Posterior vena cava (tissue), 2 donors: ENCODE data around the gene F10. TPM values are rescaled to one million over a fixed set of nuclear protein-coding genes. Genes with fewer than 3 reads are reported as not detected.
A peak's percentile ranks its signal among the peaks of the same experiment; 100 is the strongest.

Source experiments
- DNase-seq: peaks from one replicate; pipeline ENCODE4 v3.0.0-alpha.2; 2020; ENCODE audit warnings: low spot score
- intact Hi-C, 2 donors: fragments of 100-400 bp; cut with DNase I; formaldehyde crosslinking; loops; one replicate each; pipeline versions ENCODE4 v1.14.1 to v1.14.2; 2022 to 2023
- total RNA-seq, 2 donors: library from RNA; stranded (reverse); fragmentation: NEBNext Ultra II Directional; extraction: Animal tissue kit (Norgen Biotek cat#: 25700); gene quantifications; one replicate each; pipeline ENCODE4 v1.2.1, GENCODE V29; 2021
- donor health status: DM: yes; HTN: yes; CAD: no.
- donor health status: DM: yes; HTN: yes; CAD: no.

The F10 gene
- total RNA-seq, 2 donors from 2014 or later = 19.8 to 48.4 TPM

DNA sequence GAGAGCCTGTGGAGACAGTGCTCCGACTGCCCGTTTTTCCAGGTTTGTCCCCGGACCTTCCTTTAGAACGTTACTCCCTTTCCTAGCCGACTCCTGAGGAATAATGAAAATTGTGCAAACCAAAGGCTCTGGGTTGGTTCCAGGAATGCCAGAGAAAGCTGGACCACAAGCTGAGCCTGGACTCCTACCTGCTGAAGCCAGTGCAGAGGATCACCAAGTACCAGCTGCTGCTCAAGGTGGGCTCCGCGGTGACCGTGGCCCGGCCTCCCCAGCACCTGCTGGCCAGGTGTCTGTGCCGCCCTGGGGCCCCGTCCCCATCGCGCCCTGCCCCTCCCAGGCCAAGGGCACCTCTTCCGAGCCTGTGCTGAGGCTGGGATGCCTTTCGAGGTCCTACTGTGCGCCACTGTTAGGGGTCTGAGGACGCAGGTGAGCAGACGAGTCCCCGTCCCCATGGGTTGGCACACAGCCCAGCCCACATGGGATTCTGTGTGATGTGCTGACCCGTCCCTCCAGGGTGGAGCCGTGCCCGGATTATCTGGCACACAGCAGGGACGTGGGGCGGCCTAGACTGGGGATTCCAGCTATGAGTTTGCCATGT, 37.6 kb upstream of the F10 start:
- intact Hi-C loops = no loop called here
- peak; percentile 81 for DNase-seq

- peak; percentile 71 for DNase-seq
- intact Hi-C loops = no loop called here
These were observed 36.4 kb upstream of the F10 start for GRCh38 chr13:113086031-113086750.

GRCh38 chr13:113086991-113087922, 35.3 kb upstream of the F10 start:
- DNase-seq = peak; percentile 74
- intact Hi-C loops = no loop called here

- peak; percentile 57 for DNase-seq
- intact Hi-C loops = no loop called here
These were observed 34.5 kb upstream of the F10 start for GRCh38 chr13:113087923-113088690.

- intact Hi-C loops = no loop called here
- DNase-seq = peak; percentile 73
These were observed 33.9 kb upstream of the F10 start for GRCh38 chr13:113088691-113089020.

DNA sequence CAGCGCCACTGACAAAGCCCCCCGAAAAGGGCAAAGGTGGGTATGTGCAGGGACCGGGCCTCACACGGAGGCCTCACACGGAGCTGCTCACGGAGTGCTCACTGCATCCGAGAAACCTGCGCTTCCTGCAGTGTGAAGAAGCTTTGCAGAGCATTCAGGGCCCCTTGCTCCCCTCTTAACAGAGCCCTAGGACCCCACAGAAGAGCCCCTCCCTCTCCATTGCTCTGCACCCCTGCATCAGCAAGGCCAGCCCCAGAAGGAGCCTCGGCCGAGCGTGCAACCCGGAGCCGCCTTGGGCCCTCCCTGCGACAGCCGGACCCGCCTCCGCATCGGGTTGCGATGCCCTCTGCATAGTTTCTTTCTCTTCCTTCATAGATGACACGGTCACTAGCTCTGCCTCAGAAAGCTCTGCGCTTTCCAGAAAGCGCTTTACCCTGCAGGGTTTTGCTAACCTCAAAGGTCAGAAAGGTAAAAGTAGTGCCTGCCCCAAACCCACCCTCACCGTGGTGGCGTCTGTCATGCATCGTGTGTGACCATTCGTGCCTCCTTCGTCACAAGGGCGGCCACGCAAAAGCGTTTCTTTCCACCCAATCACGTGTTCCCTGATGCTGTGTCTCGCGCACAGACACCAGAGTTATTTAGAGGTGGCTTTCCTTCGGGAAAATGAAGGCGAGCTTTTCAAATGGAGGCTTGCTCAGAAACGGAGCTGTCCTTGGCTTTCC, 32.7 kb upstream of the F10 start:
- intact Hi-C loops = no loop called here
- DNase-seq = peak; percentile 48

DNA sequence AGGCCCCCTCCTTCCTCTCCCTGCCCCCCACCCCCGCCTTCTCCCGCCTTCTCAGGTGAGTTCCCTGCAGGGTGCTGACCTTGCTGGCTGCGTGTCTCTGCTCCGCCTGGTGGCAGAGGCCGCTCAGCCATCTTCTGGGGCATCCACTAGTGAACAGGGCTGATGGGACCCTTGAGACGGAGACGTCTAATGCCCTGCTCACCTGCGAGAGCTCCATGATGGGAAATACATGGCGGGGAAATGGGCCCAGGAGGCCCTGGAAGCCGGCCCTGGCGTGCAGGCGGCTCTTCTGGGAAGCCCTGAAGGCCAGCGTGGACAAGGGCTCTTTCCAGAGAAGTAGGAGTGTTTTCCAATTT, 32.2 kb upstream of the F10 start:
- intact Hi-C loops = no loop called here

GRCh38 chr13:113090806-113091205, 31.8 kb upstream of the F10 start:
- peak; percentile 48 for DNase-seq
- intact Hi-C loops = no loop called here

More for the DNA sequence above, 32.2 kb upstream of the F10 start:
- DNase-seq = no peak

- intact Hi-C loops = no loop called here
- DNase-seq = peak; percentile 76
These were observed 31.3 kb upstream of the F10 start for GRCh38 chr13:113091211-113091771.

GRCh38 chr13:113091891-113092775, 30.5 kb upstream of the F10 start:
- peak; percentile 72 for DNase-seq
- intact Hi-C loops = no loop called here

- no peak for DNase-seq
- intact Hi-C loops = no loop called here
These were observed 29.6 kb upstream of the F10 start for GRCh38 chr13:113092776-113093579.

DNA sequence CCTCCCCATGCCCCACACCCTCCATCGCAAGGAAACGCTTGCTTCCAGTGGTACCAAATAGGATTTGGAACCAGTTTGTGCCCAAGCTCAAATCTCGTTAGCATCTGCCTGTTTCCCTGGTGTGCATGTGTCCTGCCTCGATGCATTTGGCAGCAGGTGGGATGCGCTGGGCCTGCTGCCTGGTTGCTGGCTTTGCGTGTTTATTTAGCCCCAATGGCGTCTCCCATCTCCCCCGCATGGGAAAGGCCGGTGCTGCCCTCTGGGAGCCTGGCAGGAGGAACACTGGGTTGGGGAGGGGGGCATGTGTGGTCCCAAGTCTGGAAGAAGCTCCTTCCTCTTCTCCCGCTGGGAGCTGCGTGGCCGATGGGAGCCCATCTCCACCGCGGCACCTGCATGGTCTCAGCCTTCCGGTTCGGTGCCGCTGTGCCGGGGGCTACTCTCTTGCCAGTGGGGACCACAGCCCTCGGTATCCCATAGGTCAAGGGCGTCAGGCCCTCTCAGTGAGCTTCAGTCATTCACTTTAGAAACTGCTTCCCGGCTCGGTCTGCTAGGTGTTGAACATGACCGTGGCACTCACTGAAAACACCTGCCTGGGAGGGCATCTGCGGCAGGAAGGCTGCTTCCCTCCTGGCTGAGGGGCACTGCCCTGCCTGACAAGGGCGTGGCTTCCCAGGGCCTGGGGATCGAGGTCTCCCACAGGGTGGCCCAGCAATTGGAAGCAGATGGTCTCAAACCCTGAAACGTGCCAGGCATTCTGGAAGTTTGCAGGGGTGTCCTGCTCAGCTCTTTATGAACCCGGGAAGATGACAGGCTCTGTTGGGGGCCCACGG, 28.8 kb upstream of the F10 start:
- intact Hi-C loops = no loop called here

GRCh38 chr13:113094410-113094800, 28.2 kb upstream of the F10 start:
- intact Hi-C loops = no loop called here

More for the DNA sequence above, 28.8 kb upstream of the F10 start:
- no peak for DNase-seq

GRCh38 chr13:113095146-113096051, 27.2 kb upstream of the F10 start:
- DNase-seq = no peak
- intact Hi-C loops = no loop called here

More at GRCh38 chr13:113094410-113094800, 28.2 kb upstream of the F10 start:
- DNase-seq = no peak
